Colonic mucosa (tissue), 4 donors: ENCODE results near the gene NDUFA8. TPM values are rescaled to one million over a fixed set of nuclear protein-coding genes. Genes with fewer than 3 reads are reported as not detected.

Experiments used
- DNase-seq: peaks from one replicate; pipeline ENCODE4 v3.0.0-alpha.2; 2020
- H3K27ac ChIP-seq: fragments of 200-600 bp; one replicate; pipeline ENCODE4 v1.8.0; 2021
- H3K27me3 ChIP-seq: fragments of 200-600 bp; one replicate; pipeline ENCODE4 v1.8.0; 2021
- H3K36me3 ChIP-seq: fragments of 200-600 bp; one replicate; pipeline ENCODE4 v1.8.0; 2021
- H3K4me1 ChIP-seq: fragments of 200-600 bp; one replicate; pipeline ENCODE4 v1.8.0; 2021; ENCODE audit warnings: mild to moderate bottlenecking
- H3K4me3 ChIP-seq: fragments of 200-600 bp; one replicate; pipeline ENCODE4 v1.8.0; 2021
- H3K9ac ChIP-seq, 2 donors: one replicate each; pipeline ENCODE4 v1.7.0; 2013; ENCODE audit warnings: control low read depth in 2 of 2, low read depth in 2 of 2, low read length in 2 of 2
- H3K9me3 ChIP-seq: fragments of 200-600 bp; one replicate; pipeline ENCODE4 v1.8.0; 2021
- CTCF ChIP-seq: fragments of 200-600 bp; IDR thresholded peaks from one replicate; pipeline ENCODE4 v1.8.0; 2022; ENCODE audit warnings: antibody characterized with exemption, mild to moderate bottlenecking
- intact Hi-C: fragments of 100-400 bp; cut with DNase I; formaldehyde crosslinking; loops from one replicate; pipeline ENCODE4 v1.14.1; 2022
- total RNA-seq, 2 donors: library from RNA; stranded (reverse); fragmentation: NEBNext Ultra II Directional in 1 of 2; extraction: Animal tissue kit (Norgen Biotek cat#: 25700) in 1 of 2; gene quantifications; one replicate each; pipeline ENCODE4 v1.2.1, GENCODE V29; 2021
- donor health status: healthy.
- donor health status: DM: no; HTN: no; CAD: no.
- donor health status: DM: no; HTN: no; CAD: no.

Gene NDUFA8
- total RNA-seq, 2 donors from 2014 or later: 77.4 to 103 TPM

GRCh38 chr9:122197426-122197825 is 37.8 kb upstream of the NDUFA8 start:
- Histone ChIP-seq H3K4me1 (no peaks in the 10 kb centered on the region), H3K4me3 (no peak overlapping the region), H3K9ac (no peak overlapping the region), H3K9me3 (no peaks in the 10 kb centered on the region), H3K27me3 (no peaks in the 10 kb centered on the region), H3K27ac (no peak overlapping the region), H3K36me3 (no peaks in the 10 kb centered on the region)
- DNase-seq: peak; percentile 36
- intact Hi-C loops: no loop called here
- TF ChIP-seq CTCF: no peak

GRCh38 chr9:122195875-122196274 is 36.3 kb upstream of the NDUFA8 start:
- Histone ChIP-seq H3K36me3 (no peaks in the 10 kb centered on the region), H3K4me1 (no peaks in the 10 kb centered on the region), H3K27ac (no peak overlapping the region), H3K27me3 (no peaks in the 10 kb centered on the region), H3K9me3 (no peaks in the 10 kb centered on the region), H3K4me3 (no peak overlapping the region), H3K9ac (no peak overlapping the region)
- intact Hi-C loops: no loop called here
- no peak for TF ChIP-seq CTCF
- DNase-seq: no peak

GRCh38 chr9:122193651-122194050 is 34.1 kb upstream of the NDUFA8 start:
- no peak for TF ChIP-seq CTCF
- Histone ChIP-seq H3K27ac (no peak overlapping the region), H3K9ac (no peak overlapping the region), H3K36me3 (no peaks in the 10 kb centered on the region), H3K4me1 (no peaks in the 10 kb centered on the region), H3K9me3 (no peaks in the 10 kb centered on the region), H3K27me3 (no peaks in the 10 kb centered on the region), H3K4me3 (no peak overlapping the region)
- DNase-seq: no peak
- intact Hi-C loops: no loop called here

GRCh38 chr9:122192914-122193525 is 33.4 kb upstream of the NDUFA8 start:
- DNase-seq: no peak
- no peak overlapping the region for H3K27ac ChIP-seq
- no peak for TF ChIP-seq CTCF
- intact Hi-C loops: no loop called here
- no peak overlapping the region for H3K4me3 ChIP-seq
- H3K36me3 ChIP-seq: no peaks in the 10 kb centered on the region
- H3K4me1 ChIP-seq: no peaks in the 10 kb centered on the region
- no peaks in the 10 kb centered on the region for H3K9me3 ChIP-seq
- no peaks in the 10 kb centered on the region for H3K27me3 ChIP-seq
- no peak overlapping the region for H3K9ac ChIP-seq

GRCh38 chr9:122192261-122192875 is 32.8 kb upstream of the NDUFA8 start:
- Histone ChIP-seq H3K4me1 (no peaks in the 10 kb centered on the region), H3K27ac (no peak overlapping the region), H3K9ac (no peak overlapping the region), H3K9me3 (no peaks in the 10 kb centered on the region), H3K27me3 (no peaks in the 10 kb centered on the region), H3K36me3 (no peaks in the 10 kb centered on the region), H3K4me3 (no peak overlapping the region)
- DNase-seq: no peak
- no peak for TF ChIP-seq CTCF
- intact Hi-C loops: no loop called here
